ENCODE data around the gene TAS1R3. TPM values are rescaled to one million over a fixed set of nuclear protein-coding genes. Genes with fewer than 3 reads are reported as not detected.

Gene TAS1R3
- total and polyA plus RNA-seq, 12 donors, result 0.05 to 0.86 (median 0.56) TPM

DNA sequence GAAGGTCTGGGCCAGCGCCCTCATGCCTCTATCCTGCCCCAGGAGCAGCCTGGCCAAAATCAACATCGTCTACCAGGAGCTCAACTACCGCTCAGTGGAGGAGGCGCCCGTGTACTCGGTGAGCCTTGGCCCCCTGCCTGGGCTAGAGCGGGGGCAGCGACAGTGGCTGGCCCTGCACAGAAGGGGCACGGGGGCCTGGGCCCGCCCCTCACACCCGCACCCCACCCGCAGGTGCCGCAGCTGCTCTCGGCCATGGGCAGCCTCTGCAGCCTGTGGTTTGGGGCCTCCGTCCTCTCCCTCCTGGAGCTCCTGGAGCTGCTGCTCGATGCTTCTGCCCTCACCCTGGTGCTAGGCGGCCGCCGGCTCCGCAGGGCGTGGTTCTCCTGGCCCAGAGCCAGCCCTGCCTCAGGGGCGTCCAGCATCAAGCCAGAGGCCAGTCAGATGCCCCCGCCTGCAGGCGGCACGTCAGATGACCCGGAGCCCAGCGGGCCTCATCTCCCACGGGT lies 40.0 kb upstream of the TAS1R3 start:
- DNase-seq, result peak in 1 of 7 donors; percentile 61
- H3K36me3 ChIP-seq (replicated peaks in 1 of 2), result peaks cover 0 to 4% of the 10 kb centered on the region in 2 donors
- H3K9me3 ChIP-seq (replicated peaks in 1 of 3), result no peaks in the 10 kb centered on the region
- intact Hi-C loops (cut with DNase I), result loop anchor here (2.0 to 10.0 kb wide), 3 partner anchors 164 to 306 kb away; partner anchors contain the start of gene PERM1 (in 1 of the 2)
- peaks cover 4% of the 10 kb centered on the region for H3K27me3 ChIP-seq
- WGBS, 4 donors, result 41 to 93% (median 52%) methylated on average over 3 to 28 of the region's 28 CpGs
- TF ChIP-seq POLR2A (IDR thresholded peaks at IDR 0.05), result no peak
- TF ChIP-seq, protein P1, sequence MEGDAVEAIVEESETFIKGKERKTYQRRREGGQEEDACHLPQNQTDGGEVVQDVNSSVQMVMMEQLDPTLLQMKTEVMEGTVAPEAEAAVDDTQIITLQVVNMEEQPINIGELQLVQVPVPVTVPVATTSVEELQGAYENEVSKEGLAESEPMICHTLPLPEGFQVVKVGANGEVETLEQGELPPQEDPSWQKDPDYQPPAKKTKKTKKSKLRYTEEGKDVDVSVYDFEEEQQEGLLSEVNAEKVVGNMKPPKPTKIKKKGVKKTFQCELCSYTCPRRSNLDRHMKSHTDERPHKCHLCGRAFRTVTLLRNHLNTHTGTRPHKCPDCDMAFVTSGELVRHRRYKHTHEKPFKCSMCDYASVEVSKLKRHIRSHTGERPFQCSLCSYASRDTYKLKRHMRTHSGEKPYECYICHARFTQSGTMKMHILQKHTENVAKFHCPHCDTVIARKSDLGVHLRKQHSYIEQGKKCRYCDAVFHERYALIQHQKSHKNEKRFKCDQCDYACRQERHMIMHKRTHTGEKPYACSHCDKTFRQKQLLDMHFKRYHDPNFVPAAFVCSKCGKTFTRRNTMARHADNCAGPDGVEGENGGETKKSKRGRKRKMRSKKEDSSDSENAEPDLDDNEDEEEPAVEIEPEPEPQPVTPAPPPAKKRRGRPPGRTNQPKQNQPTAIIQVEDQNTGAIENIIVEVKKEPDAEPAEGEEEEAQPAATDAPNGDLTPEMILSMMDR (IDR thresholded peaks at IDR 0.05), result no peak
- H3K27ac ChIP-seq, result no peak overlapping the region
- H3K4me3 ChIP-seq, result no peak overlapping the region
- H3K4me1 ChIP-seq (replicated peaks in 1 of 2), result no peaks in the 10 kb centered on the region

DNA sequence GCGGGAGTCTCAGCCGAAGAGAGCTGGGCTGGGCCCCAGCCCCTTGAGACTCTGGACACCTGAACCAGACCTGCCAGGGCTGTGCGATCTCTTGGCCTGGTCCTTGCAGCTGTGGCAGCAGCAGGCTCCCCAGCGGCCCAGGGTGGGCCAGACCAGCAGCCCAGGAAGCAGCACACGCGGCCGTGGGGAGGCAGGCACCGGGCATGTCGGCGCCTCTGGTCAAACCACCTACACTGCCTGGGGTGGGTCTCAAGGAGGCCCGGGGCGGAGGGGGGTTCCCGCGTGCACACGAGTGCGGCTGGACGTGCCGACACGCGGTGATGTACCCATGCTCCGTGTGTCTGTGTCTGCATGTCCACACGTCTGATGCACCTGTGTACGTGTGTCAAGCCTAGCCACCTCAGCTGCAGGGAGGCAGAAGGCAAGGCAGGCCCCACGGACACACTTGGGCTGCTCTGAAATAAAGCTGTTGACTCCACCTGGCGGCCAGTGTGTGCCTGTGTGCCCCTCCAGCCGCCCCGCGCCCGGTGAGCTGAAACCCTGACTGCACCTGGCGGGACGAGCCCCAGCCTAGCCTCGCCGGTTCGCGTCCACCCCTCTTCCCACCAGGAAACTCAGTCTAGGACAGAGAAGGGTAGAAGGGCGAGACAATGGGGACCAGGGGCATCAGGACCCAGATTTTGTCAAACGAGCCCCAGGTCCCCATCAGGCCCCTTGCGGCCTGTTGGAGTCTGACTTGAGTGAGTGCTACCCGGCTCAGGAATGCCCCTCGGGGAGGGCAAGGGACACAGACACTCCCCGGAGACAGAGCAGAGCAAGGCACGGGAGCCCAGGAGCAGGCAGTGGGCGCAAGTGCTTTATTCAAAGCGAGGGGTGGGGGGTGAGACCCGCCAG lies 39.3 kb upstream of the TAS1R3 start:
- Histone ChIP-seq H3K27ac (no peak overlapping the region), H3K4me1 (replicated peaks in 1 of 2) (no peaks in the 10 kb centered on the region), H3K27me3 (no peaks in the 10 kb centered on the region), H3K9me3 (replicated peaks in 1 of 3) (no peaks in the 10 kb centered on the region), H3K36me3 (replicated peaks in 1 of 2) (peaks cover 0 to 4% of the 10 kb centered on the region in 2 donors), H3K4me3 (no peak overlapping the region)
- TF ChIP-seq, protein P1 (IDR thresholded peaks at IDR 0.05), result peak; percentile 45 to 84 (median 71)
- no peak for TF ChIP-seq POLR2A (IDR thresholded peaks at IDR 0.05)
- peak in 6 of 7 donors; percentile 71 to 90 (median 83) for DNase-seq
- intact Hi-C loops (cut with DNase I), result loop anchor here (2.0 to 10.0 kb wide), 3 partner anchors 165 to 307 kb away; partner anchors contain the start of gene PERM1 (in 1 of the 2)
- 33 to 52% (median 38%) methylated on average over 9 to 45 of the region's 45 CpGs for WGBS, 4 donors

DNA sequence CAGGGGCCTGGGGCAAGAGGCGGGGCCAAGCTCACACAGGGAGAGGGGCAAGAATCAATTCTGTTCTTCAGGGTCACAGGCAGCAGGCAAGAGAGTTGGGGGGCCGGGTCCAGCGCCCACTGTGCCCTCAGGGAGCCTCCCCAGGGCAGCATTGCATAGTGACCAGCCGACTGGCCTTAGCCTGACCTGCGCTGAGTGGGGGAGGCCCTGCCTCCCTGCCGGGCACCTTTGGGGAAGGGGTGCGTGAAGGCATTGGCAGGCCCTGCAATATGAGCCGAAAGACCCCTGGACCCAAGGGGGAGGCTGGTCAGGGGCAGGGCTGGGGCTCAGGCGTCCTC lies 38.7 kb upstream of the TAS1R3 start:
- intact Hi-C loops (cut with DNase I), result loop anchor here in 1 of 2 donors (10.0 kb wide), 1 partner anchor 308 kb away; the partner anchor contains the start of gene PERM1
- 76 to 86% (median 83%) methylated on average over 9 of the region's 9 CpGs for WGBS, 4 donors
- no peak for DNase-seq
- Histone ChIP-seq H3K36me3 (replicated peaks in 1 of 2) (peaks cover 0 to 4% of the 10 kb centered on the region in 2 donors), H3K27ac (no peak overlapping the region), H3K4me1 (replicated peaks in 1 of 2) (no peaks in the 10 kb centered on the region), H3K27me3 (no peaks in the 10 kb centered on the region), H3K4me3 (no peak overlapping the region), H3K9me3 (replicated peaks in 1 of 3) (no peaks in the 10 kb centered on the region)
- no peak for TF ChIP-seq POLR2A (IDR thresholded peaks at IDR 0.05)
- TF ChIP-seq, protein P1 (IDR thresholded peaks at IDR 0.05), result no peak

DNA sequence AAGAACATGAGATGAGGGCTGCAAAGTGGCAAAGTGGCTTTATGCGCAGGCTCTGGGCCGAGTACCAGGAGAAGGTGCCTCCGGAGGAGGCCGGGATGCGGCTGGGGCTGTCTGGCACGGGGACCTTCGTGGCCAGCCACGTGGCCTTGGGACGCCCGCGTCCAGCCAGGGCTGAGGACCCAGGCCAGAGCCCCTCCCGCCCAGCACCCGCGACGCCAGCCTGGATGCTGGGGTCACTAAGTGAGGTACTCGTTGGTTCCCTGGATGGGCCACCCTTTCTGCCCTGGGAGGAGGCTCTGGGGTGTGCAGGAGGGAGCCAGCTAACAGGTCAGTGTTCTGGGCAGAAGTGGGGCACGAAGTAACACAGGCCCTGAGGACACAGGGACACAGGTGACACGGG lies 38.2 kb upstream of the TAS1R3 start:
- WGBS, 4 donors, result 55 to 69% (median 65%) methylated on average over 8 to 18 of the region's 18 CpGs
- Histone ChIP-seq H3K27me3 (no peaks in the 10 kb centered on the region), H3K36me3 (replicated peaks in 1 of 2) (peaks cover 0 to 7% of the 10 kb centered on the region in 2 donors), H3K4me1 (replicated peaks in 1 of 2) (no peaks in the 10 kb centered on the region), H3K9me3 (replicated peaks in 1 of 3) (no peaks in the 10 kb centered on the region), H3K27ac (no peak overlapping the region), H3K4me3 (no peak overlapping the region)
- no peak for TF ChIP-seq POLR2A (IDR thresholded peaks at IDR 0.05)
- TF ChIP-seq, protein P1 (IDR thresholded peaks at IDR 0.05), result no peak
- no peak for DNase-seq
- intact Hi-C loops (cut with DNase I), result loop anchor here in 1 of 2 donors (10.0 kb wide), 1 partner anchor 308 kb away; the partner anchor contains the start of gene PERM1

Measured in adrenal gland (tissue), 12 donors.